ENCODE data around the gene SLC39A10. TPM values are rescaled to one million over a fixed set of nuclear protein-coding genes. Genes with fewer than 3 reads are reported as not detected.

The SLC39A10 gene
- total and polyA plus RNA-seq, 9 donors, result 9.1 to 33.5 (median 26.4) TPM

DNA sequence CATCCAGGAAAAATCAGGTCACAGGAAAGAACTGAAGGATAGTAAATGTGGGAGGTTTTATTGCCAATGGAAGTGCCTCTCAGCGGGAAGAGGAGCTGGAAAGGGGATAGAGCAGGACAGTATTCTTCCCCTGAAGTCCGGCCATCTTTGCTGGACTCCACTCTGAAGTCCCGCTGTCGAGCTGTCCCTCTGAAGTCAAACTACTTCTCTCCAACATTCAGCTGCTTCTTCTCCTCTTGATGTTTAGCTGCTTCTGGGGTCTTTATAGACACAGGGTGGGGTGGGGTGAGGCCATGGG is 23.5 kb upstream of the SLC39A10 start:
- DNase-seq, result no peak
- WGBS, 3 donors, result 93 to 94% (median 94%) methylated on average over 4 of the region's 4 CpGs

DNA sequence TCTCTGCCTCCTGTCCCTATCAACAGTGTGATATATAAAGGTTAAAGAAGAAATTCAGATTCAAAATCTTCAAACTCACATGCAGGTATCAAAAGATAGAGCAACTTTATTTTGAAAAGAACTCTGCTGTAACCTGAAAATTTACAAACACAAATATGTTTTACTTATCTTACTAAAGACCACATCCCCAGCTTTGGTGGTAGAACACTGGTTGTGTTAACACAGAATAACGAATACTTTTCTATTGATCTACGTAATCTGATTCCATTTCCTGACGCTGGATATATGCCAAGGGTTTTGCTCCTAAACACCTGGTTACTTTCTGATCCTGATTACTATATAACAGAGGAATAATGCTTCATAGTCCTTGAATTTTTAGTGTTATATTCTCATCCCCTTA is 23.1 kb upstream of the SLC39A10 start:
- intact Hi-C loops (cut with DNase I), result no loop called here
- Histone ChIP-seq H3K27me3 (no peaks in the 10 kb centered on the region), H3K36me3 (no peaks in the 10 kb centered on the region), H3K27ac (no peak overlapping the region), H3K4me3 (no peak overlapping the region), H3K9me3 (no peaks in the 10 kb centered on the region), H3K4me1 (ENCODE audit: insufficient read depth) (no peaks in the 10 kb centered on the region)
- no peak for TF ChIP-seq POLR2A (IDR thresholded peaks at IDR 0.05)
- TF ChIP-seq, protein P1, sequence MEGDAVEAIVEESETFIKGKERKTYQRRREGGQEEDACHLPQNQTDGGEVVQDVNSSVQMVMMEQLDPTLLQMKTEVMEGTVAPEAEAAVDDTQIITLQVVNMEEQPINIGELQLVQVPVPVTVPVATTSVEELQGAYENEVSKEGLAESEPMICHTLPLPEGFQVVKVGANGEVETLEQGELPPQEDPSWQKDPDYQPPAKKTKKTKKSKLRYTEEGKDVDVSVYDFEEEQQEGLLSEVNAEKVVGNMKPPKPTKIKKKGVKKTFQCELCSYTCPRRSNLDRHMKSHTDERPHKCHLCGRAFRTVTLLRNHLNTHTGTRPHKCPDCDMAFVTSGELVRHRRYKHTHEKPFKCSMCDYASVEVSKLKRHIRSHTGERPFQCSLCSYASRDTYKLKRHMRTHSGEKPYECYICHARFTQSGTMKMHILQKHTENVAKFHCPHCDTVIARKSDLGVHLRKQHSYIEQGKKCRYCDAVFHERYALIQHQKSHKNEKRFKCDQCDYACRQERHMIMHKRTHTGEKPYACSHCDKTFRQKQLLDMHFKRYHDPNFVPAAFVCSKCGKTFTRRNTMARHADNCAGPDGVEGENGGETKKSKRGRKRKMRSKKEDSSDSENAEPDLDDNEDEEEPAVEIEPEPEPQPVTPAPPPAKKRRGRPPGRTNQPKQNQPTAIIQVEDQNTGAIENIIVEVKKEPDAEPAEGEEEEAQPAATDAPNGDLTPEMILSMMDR (IDR thresholded peaks at IDR 0.05), result no peak
- TF ChIP-seq EP300 (IDR thresholded peaks at IDR 0.05), result no peak
- DNase-seq, result no peak
- WGBS, 3 donors, result 73 to 86% (median 77%) methylated on average over 3 of the region's 3 CpGs

More for the DNA sequence above, 23.5 kb upstream of the SLC39A10 start:
- Histone ChIP-seq H3K4me3 (no peak overlapping the region), H3K36me3 (no peaks in the 10 kb centered on the region), H3K27me3 (no peaks in the 10 kb centered on the region), H3K9me3 (no peaks in the 10 kb centered on the region), H3K4me1 (ENCODE audit: insufficient read depth) (no peaks in the 10 kb centered on the region), H3K27ac (no peak overlapping the region)
- TF ChIP-seq, protein P1 (IDR thresholded peaks at IDR 0.05), result no peak
- TF ChIP-seq POLR2A (IDR thresholded peaks at IDR 0.05) (no peak), EP300 (IDR thresholded peaks at IDR 0.05) (no peak)
- intact Hi-C loops (cut with DNase I), result no loop called here

DNA sequence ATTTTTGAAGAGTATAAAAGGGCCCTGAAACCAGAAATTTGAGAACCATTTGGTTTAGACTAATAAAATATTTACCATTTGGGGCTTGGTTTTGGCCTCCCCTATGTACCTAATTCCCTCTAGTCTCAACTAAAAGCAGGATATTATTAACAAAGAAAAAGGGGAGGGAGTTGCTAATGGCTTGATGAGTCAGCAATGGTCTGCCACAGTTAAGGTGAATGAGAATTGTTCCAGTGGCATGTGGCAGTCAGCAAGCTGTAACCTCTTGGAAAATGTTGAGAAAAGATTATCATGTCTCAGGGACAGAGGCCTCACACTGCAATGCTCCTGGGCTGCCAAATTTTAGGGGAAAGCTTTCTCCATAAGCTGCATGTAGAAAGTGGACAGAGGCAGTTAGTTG is 20.1 kb upstream of the SLC39A10 start:
- TF ChIP-seq EP300 (IDR thresholded peaks at IDR 0.05), result no peak
- TF ChIP-seq, protein P1 (IDR thresholded peaks at IDR 0.05), result no peak
- no peak for TF ChIP-seq POLR2A (IDR thresholded peaks at IDR 0.05)
- H3K9me3 ChIP-seq, result no peaks in the 10 kb centered on the region
- no peak overlapping the region for H3K27ac ChIP-seq
- no peak for DNase-seq
- H3K27me3 ChIP-seq, result no peaks in the 10 kb centered on the region
- intact Hi-C loops (cut with DNase I), result no loop called here
- H3K4me3 ChIP-seq, result no peak overlapping the region
- no peaks in the 10 kb centered on the region for H3K4me1 ChIP-seq (ENCODE audit: insufficient read depth)
- H3K36me3 ChIP-seq, result no peaks in the 10 kb centered on the region

DNA sequence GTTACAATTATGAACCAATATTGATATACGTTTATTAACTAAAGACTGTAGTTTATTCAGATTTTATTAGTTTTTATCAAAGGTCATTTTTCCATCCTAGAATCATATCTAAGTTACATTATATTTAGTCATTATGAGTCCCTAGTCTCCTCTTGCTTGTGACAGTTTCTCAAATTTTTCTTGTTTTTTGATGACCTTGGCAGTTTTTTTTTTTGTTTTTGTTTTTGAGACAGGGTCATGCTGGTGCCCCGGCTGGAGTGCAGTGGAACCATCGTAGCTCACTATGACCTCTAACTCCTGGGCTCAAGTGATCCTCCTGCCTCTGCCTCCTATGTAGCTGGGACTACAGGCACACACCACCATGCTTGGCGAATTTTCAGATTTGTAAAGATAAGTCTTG is 18.3 kb upstream of the SLC39A10 start:
- DNase-seq, result no peak
- Histone ChIP-seq H3K36me3 (no peaks in the 10 kb centered on the region), H3K27ac (no peak overlapping the region), H3K4me3 (no peak overlapping the region), H3K27me3 (no peaks in the 10 kb centered on the region), H3K4me1 (ENCODE audit: insufficient read depth) (no peaks in the 10 kb centered on the region), H3K9me3 (no peaks in the 10 kb centered on the region)
- whole genome bisulfite sequencing, 3 donors, result 70 to 83% (median 77%) methylated on average over 4 of the region's 4 CpGs
- TF ChIP-seq EP300 (IDR thresholded peaks at IDR 0.05) (no peak), POLR2A (IDR thresholded peaks at IDR 0.05) (no peak)
- TF ChIP-seq, protein P1 (IDR thresholded peaks at IDR 0.05), result no peak
- intact Hi-C loops (cut with DNase I), result no loop called here

Measured in ovary (tissue), 9 donors.